Activated CD8-positive, alpha-beta memory T cell treated with anti-CD3 and anti-CD28 coated beads, Interleukin-2, amount 50 U/mL, for 24 hours (primary cell): ENCODE results near the gene ANXA9.

Experiments
- DNase-seq: peaks from one replicate; pipeline ENCODE4 v3.0.0-alpha.2; 2020; ENCODE audit errors: extremely low read depth

Gene ANXA9

GRCh38 chr1:151005729-151006319 lies 23.7 kb downstream of the ANXA9 start:
- DNase-seq, result no peak

DNA sequence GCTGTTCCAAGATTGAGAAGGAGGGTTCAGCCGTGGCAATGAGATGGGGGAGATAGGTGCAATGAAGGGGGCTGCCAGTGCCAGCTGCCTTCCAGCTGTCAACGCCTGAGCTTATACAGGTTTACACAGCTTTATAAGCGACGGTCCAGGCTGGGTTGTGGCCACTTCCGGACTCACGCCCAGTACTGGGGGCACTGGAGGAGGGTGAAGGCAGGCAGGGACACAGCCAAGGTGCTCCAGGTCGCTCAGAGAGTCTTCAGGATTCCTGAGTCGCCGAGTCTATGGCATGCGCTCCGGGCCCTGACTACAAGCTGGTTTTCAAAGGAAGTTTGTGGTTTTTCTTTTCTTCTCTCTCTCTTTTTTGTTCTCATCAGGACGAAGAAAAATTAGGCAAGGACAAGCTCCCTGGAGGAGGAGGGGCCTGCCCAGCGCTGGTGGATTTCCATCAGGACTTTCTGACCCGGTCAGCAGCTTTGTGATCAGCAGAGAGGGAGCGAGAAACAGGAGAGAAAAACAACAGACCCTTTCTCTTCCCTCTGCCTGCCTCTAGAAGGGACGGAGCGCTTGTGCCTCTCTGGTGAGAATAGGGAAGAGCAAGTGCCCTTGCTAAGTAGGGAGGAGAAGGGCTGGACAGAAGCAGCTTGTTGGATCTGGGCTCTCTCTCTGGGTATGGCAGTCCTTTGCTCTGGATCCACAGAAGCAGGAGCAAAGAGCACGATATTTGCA lies 24.4 kb downstream of the ANXA9 start, which contains the start of gene MINDY1:
Gene MINDY1, minus strand, starts transcription at position 576 of the 726 bp plus-strand sequence. CDS start 4,285 bp downstream, outside the sequence.
- DNase-seq, result no peak

DNA sequence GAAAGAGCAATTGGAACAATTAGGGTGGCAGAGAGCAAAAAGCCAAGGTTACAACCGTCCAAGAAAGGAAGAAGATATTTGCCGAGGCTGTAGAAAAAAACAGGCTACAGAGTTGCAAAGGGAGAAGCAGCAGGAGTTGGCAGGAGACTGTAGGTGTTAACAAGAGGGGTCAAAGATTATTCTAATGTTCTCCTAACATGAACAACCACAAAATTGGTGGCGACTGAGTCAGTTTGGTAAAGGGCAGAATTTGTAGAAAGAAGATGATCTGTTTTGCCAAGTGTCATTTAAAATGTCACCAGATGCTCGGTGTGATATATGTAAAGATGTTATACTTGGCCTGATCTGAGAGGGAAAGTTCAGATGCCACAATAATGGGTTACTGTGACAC lies 25.8 kb downstream of the ANXA9 start:
- no peak for DNase-seq

- DNase-seq, result peak; percentile 90
Measured at GRCh38 chr1:151008244-151009205, 26.4 kb downstream of the ANXA9 start, which contains the start of gene PRUNE1. Gene PRUNE1 (plus strand): TSS chr1:151008449. CDS start chr1:151008633, 184 bp downstream.

GRCh38 chr1:151009206-151009587 lies 27.1 kb downstream of the ANXA9 start:
- DNase-seq, result no peak

DNA sequence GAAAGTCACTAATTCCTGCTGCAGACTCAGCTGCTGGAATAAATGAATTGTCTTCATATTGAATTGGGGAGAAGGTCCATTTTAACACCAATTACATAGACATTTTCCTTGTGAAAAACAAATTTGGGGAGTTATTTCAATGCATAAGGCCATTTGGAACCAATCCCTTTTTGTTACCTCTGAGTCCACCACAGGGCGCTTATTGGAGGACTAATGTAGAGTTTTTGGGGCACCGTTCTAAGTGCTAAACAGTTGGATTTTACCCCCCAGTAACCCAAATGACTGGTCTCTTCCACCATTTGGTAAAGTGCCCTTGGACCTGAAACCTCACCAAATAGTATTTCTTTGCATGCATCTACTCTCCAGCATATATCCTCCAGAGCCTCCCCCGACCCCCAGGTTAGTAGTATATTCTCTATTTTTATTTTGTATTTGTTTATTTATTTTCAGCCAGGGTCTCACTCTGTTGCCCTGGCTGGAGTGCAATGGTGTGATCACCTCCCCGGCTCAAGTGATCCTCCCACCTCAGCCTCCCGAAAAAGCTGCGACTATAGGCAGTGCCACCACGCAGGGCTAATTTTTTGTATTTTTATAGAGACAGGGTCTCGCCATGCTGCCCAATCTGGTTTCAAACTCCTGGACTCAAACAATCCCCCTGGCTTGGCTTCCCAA lies 27.7 kb downstream of the ANXA9 start:
- DNase-seq, result no peak

GRCh38 chr1:151010346-151010726 lies 28.2 kb downstream of the ANXA9 start:
- no peak for DNase-seq

DNA sequence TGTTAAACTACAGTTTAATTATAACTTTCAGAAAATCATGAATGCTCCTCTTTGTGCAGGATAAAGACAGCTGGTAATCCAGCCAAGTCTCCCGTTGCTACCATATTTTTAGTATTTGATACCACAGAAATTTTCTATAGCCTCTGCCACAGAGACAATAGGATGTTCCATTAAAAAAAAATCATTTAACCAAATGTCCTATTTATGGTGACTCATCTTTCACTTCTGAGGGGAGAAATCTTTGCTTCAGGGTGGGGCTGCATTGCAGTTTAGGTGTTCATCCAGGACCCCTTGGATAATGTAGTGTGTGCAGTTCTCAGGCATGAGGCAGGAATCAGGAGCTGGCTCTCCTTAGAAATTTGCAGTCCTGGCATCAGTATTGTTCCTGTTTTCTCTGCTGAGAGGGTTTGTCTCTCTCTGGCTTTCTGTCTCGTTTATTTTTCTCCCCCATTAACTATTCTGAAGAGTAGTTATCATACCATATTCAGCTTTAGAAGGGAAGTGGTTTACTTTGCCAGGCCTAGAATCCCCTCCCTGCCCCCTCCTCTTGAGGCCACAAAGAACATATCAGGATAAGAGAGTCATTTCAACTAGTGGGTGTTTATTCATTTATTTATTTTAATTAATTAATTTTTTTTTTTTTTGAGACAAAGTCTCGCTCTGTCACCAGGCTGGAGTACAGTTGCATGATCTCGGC lies 29.2 kb downstream of the ANXA9 start:
- DNase-seq, result no peak

GRCh38 chr1:151012684-151013471 lies 30.8 kb downstream of the ANXA9 start:
- no peak for DNase-seq

GRCh38 chr1:151013518-151013917 lies 31.4 kb downstream of the ANXA9 start:
- no peak for DNase-seq

GRCh38 chr1:151024540-151025146 lies 42.6 kb downstream of the ANXA9 start:
- DNase-seq, result peak; percentile 53

GRCh38 chr1:151026460-151026859 lies 44.4 kb downstream of the ANXA9 start:
- DNase-seq, result no peak

DNA sequence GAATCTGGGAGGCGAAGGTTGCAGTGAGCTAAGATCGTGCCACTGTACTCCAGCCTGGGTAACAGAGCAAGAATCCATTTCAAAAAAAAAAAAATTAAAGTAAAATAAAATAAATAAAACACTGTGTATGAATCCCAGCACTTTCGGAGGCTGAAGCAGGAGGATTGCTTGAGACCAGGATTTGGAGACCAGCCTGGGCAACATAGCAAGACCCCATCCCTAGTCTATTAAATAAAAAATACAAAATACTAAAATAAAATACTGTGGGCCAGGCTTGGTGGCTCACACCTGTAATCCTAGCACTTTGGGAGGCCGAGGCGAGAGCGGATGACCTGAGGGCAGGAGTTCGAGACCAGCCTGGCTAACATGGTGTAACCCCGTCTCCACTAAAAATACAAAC lies 50.1 kb downstream of the ANXA9 start:
- no peak for DNase-seq

DNA sequence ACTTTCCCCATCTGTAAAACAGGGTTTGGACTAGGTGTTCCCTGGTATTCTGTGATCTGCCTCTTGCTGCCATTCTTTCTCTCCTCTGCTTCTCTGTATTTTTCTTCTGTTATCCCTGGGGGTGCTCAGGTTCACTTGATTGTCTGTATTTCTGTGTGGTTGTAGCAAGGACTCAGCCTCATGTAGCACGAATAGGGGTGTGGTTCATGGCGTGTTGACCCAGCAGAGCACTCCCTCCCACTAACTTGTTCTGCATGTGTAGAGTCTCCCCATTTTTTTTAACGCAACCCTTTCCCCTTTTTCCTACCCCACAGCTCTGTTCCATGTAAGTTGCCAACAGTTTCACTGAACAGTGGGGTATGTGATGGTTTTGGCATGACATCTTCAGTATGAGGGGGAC lies 53.1 kb downstream of the ANXA9 start:
- DNase-seq, result no peak

GRCh38 chr1:151036356-151036755 lies 54.3 kb downstream of the ANXA9 start, which contains the start of gene BNIPL:
Gene BNIPL (plus strand): TSS chr1:151036586. CDS start chr1:151036726, 140 bp downstream.
- DNase-seq, result no peak

DNA sequence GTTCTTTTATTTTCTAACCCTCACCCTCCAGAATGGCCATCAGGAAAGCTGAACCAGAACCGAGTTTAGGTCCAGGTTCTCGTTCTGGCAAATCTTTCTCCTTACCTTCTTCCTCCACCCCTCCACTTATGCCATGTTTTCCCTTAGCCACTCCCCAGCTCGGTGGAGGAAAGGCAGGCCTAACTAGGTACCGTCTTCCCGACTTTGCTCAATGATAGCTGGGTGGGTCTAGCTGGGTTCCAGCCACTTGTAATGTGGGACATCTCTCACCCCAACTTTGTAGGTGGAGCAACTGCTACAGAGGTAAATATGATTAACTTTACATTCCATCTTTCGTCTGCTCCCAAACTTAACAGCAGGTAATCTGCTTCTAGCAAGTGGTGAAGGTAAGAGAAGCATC lies 54.9 kb downstream of the ANXA9 start:
- DNase-seq, result no peak

- no peak for DNase-seq
Measured at GRCh38 chr1:151039521-151039920, 57.4 kb downstream of the ANXA9 start.

GRCh38 chr1:151043163-151043562 lies 61.1 kb downstream of the ANXA9 start:
- DNase-seq, result no peak
